ENCODE data around the gene NDUFB2.

Gene NDUFB2

DNA sequence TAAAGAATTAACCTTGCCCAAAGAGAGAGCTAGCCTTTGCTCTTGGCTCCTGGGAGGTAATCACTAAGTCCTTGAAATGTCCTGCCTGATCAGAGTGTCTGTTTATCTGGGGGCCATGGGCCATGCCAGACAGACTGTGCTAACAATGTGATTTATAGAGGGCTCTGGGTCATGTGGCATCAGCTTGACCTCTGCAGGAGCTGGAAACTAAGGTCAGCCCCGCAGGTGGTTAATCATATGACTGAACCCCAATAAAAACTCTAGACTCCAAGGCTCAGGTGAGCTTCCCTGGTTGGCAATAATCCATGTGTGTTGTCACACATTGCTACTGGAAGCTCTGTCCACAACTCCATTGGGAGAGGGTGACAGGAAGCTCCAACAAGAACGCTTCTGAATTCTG is 47.5 kb downstream of the NDUFB2 start:
- no peak for TF ChIP-seq FOXA1 (IDR thresholded peaks at IDR 0.05)
- TF ChIP-seq LEF1 (IDR thresholded peaks at IDR 0.05; ENCODE audit: borderline replicate concordance), result no peak
- TF ChIP-seq NFRKB (IDR thresholded peaks at IDR 0.05), result no peak
- no peak for TF ChIP-seq SP1 (IDR thresholded peaks at IDR 0.05)
- TF ChIP-seq ARNT (IDR thresholded peaks at IDR 0.05), result no peak
- TF ChIP-seq FOXK2 (IDR thresholded peaks at IDR 0.05), result no peak
- no peak for TF ChIP-seq PKNOX1 (IDR thresholded peaks at IDR 0.05)
- TF ChIP-seq L3MBTL2 (conservative IDR thresholded peaks at IDR 0.05), result no peak
- no peak for TF ChIP-seq TARDBP (IDR thresholded peaks at IDR 0.05)
- TF ChIP-seq CTBP1 (IDR thresholded peaks at IDR 0.05; ENCODE audit: borderline replicate concordance), result no peak
- ChIA-PET POLR2A (no interaction called here), CTCF (interaction anchor here (0.6 kb wide), 1 partner anchor 8 kb away, joined by 3 read pairs; no protein-coding TSS in a partner anchor)
- no peak for DNase-seq (ENCODE audit: extremely low spot score)

DNA sequence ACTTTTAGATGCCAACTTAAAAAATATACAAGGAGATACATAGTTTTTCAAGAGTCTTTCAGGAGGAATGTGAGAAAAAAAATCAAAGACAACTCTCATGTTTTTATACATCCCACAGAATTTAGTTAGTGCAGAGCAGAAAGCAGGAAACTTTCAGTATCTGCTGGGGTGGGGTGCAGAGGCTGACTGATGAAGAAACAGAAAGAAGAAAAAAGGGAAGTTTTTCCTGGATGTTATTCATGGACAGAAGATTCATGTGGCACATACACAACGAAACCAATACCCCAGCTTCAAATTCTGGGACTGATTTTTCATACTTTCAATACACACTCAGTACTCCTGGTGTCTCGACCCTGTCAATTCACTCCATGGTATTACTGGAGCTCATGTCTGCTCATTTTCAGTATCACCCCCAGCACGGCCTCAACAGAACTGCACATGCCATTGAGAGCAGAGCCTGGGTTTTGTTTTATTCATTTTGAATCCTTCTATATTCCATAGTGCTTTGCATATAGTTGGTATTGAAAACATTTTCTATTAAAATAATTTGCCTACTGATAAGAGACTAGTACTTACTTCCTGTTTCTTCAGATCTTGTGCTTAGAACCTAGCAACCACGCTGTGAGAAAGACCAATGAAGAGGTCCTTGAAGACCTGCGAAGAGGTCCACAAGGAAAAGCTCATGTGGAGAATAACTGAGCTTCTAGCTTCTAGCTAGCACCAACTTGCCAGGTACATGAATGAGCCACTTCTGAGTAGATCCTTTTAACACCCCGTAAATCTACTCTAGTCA is 49.0 kb downstream of the NDUFB2 start:
- TF ChIP-seq PKNOX1 (IDR thresholded peaks at IDR 0.05), result no peak
- no peak for TF ChIP-seq ZNF384 (IDR thresholded peaks at IDR 0.05)
- no peak for TF ChIP-seq TARDBP (IDR thresholded peaks at IDR 0.05)
- CTCF ChIA-PET, result no interaction called here
- POLR2A ChIA-PET, result no interaction called here
- no peak for DNase-seq (ENCODE audit: extremely low spot score)

- POLR2A ChIA-PET, result no interaction called here
Observed at GRCh38 chr7:140746751-140747150, 50.2 kb downstream of the NDUFB2 start.

DNA sequence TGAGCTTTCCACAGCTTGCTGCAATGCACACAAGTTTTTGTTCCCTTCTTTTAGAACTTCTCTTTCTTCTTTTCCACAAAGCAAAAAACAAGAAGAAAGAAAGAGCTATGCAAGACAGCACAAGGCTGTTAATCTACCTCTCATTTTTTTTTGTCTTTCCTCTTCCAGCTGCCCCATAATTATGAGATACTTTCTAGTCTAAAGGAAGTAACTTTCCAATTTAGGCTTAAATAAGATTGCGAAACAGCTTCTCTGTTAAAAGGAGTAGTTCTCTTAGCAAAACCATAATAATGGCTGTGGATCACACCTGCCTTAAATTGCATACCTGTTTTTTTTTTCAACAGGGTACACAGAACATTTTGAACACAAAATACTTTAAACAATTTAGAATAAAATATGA is 56.0 kb downstream of the NDUFB2 start:
- no peak for TF ChIP-seq SUZ12 (IDR thresholded peaks at IDR 0.05)
- TF ChIP-seq SP1 (IDR thresholded peaks at IDR 0.05), result no peak
- TF ChIP-seq HDGF (IDR thresholded peaks at IDR 0.05; ENCODE audit: borderline replicate concordance), result no peak
- TF ChIP-seq CTBP1 (IDR thresholded peaks at IDR 0.05; ENCODE audit: borderline replicate concordance), result no peak
- TF ChIP-seq FOXA1 (IDR thresholded peaks at IDR 0.05), result no peak
- TF ChIP-seq ELF4 (IDR thresholded peaks at IDR 0.05), result no peak
- TF ChIP-seq PKNOX1 (IDR thresholded peaks at IDR 0.05), result no peak
- TF ChIP-seq LEF1 (IDR thresholded peaks at IDR 0.05; ENCODE audit: borderline replicate concordance), result no peak
- TF ChIP-seq ZNF384 (IDR thresholded peaks at IDR 0.05), result no peak
- no peak for TF ChIP-seq FOXM1 (IDR thresholded peaks at IDR 0.05; ENCODE audit: borderline replicate concordance)
- no peak for TF ChIP-seq ARNT (IDR thresholded peaks at IDR 0.05)
- no peak for TF ChIP-seq TARDBP (IDR thresholded peaks at IDR 0.05)
- POLR2A ChIA-PET, result no interaction called here
- CTCF ChIA-PET, result no interaction called here
- no peak for DNase-seq (ENCODE audit: extremely low spot score)

More at GRCh38 chr7:140746751-140747150, 50.2 kb downstream of the NDUFB2 start:
- no peak for DNase-seq (ENCODE audit: extremely low spot score)
- CTCF ChIA-PET, result interaction anchor here (1.0 kb wide), 1 partner anchor 8 kb away, joined by 6 read pairs; no protein-coding TSS in a partner anchor
- TF ChIP-seq FOXK2 (IDR thresholded peaks at IDR 0.05) (no peak), SP1 (IDR thresholded peaks at IDR 0.05) (no peak), HDGF (IDR thresholded peaks at IDR 0.05; ENCODE audit: borderline replicate concordance) (no peak), SUZ12 (IDR thresholded peaks at IDR 0.05) (no peak), NFRKB (IDR thresholded peaks at IDR 0.05) (no peak), CTBP1 (IDR thresholded peaks at IDR 0.05; ENCODE audit: borderline replicate concordance) (no peak), LEF1 (IDR thresholded peaks at IDR 0.05; ENCODE audit: borderline replicate concordance) (no peak), L3MBTL2 (conservative IDR thresholded peaks at IDR 0.05) (no peak), FOXM1 (IDR thresholded peaks at IDR 0.05; ENCODE audit: borderline replicate concordance) (no peak)

- no peak for DNase-seq (ENCODE audit: extremely low spot score)
- CTCF ChIA-PET, result no interaction called here
- POLR2A ChIA-PET, result no interaction called here
- TF ChIP-seq FOXA1 (IDR thresholded peaks at IDR 0.05), result no peak
Observed at GRCh38 chr7:140754506-140754905, 58.0 kb downstream of the NDUFB2 start.
